ENCODE measurements around the gene RPL10. TPM values are rescaled to one million over a fixed set of nuclear protein-coding genes. Genes with fewer than 3 reads are reported as not detected.

The RPL10 gene
- total RNA-seq, 1 donor from 2014 or later: 5,113 TPM

GRCh38 chrX:154401918-154402621, 3.9 kb downstream of the RPL10 start:
- intact Hi-C loops (cut with micrococcal nuclease): loop anchor here (1.0 kb wide), 1 partner anchor 7 kb away; the partner anchor contains the start of gene DNASE1L1
- ChIA-PET CTCF (no interaction called here), POLR2A (interaction anchor here (0.5 to 1.5 kb wide), 2 partner anchors 22 to 88 kb away, joined by 5 to 6 read pairs; partner anchors contain the start of gene SLC10A3)
- Mint-ChIP-seq H3K4me3 (no peak overlapping the region), H3K9me3 (no peaks in the 10 kb centered on the region), H3K27ac (peak overlapping the region; percentile 46), H3K27me3 (no peaks in the 10 kb centered on the region), H3K36me3 (ENCODE audit: low read depth) (peaks cover 44% of the 10 kb centered on the region), H3K4me1 (peaks cover 23% of the 10 kb centered on the region)
- TF ChIP-seq, protein P1, sequence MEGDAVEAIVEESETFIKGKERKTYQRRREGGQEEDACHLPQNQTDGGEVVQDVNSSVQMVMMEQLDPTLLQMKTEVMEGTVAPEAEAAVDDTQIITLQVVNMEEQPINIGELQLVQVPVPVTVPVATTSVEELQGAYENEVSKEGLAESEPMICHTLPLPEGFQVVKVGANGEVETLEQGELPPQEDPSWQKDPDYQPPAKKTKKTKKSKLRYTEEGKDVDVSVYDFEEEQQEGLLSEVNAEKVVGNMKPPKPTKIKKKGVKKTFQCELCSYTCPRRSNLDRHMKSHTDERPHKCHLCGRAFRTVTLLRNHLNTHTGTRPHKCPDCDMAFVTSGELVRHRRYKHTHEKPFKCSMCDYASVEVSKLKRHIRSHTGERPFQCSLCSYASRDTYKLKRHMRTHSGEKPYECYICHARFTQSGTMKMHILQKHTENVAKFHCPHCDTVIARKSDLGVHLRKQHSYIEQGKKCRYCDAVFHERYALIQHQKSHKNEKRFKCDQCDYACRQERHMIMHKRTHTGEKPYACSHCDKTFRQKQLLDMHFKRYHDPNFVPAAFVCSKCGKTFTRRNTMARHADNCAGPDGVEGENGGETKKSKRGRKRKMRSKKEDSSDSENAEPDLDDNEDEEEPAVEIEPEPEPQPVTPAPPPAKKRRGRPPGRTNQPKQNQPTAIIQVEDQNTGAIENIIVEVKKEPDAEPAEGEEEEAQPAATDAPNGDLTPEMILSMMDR (IDR thresholded peaks at IDR 0.05): no peak
- ATAC-seq (ENCODE audit: low read depth) (no peak), DNase-seq (no peak)

GRCh38 chrX:154402622-154403127, 4.5 kb downstream of the RPL10 start:
- TF ChIP-seq, protein P1 (IDR thresholded peaks at IDR 0.05): no peak
- no peaks in the 10 kb centered on the region for H3K27me3 Mint-ChIP-seq
- ChIA-PET POLR2A (interaction anchor here (1.5 kb wide), 1 partner anchor 87 kb away, joined by 5 read pairs; the partner anchor contains the start of gene SLC10A3), CTCF (no interaction called here)
- DNase-seq: no peak
- no peak for ATAC-seq (ENCODE audit: low read depth)
- no peak overlapping the region for H3K4me3 Mint-ChIP-seq
- no peaks in the 10 kb centered on the region for H3K9me3 Mint-ChIP-seq
- H3K36me3 Mint-ChIP-seq (ENCODE audit: low read depth): peaks cover 44% of the 10 kb centered on the region
- intact Hi-C loops (cut with micrococcal nuclease): no loop called here
- no peak overlapping the region for H3K27ac Mint-ChIP-seq
- peaks cover 22% of the 10 kb centered on the region for H3K4me1 Mint-ChIP-seq

DNA sequence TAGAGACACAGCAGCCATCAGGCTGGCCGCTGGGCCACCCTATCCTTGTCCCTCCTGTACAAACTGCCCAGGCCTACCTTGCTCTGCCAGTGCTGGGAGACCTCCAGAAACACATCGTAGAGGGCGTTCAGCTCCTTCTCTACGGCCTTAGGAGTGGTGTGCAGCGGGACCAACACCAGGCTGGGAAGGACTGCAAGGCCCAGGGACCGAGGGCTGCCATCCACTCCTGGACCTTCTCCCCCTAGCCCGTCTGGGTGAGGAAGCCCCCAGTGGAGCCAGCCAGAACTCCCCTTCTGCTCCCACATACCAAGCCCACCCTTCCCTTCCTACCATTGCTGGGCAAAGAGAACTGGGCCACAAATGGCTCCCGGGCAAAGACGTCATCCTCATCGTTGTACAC, 5.0 kb downstream of the RPL10 start:
- TF ChIP-seq, protein P1 (IDR thresholded peaks at IDR 0.05): no peak
- Mint-ChIP-seq H3K4me3 (no peak overlapping the region), H3K27me3 (no peaks in the 10 kb centered on the region), H3K27ac (no peak overlapping the region), H3K36me3 (ENCODE audit: low read depth) (peaks cover 40% of the 10 kb centered on the region), H3K9me3 (no peaks in the 10 kb centered on the region), H3K4me1 (peaks cover 19% of the 10 kb centered on the region)
- DNase-seq (no peak), ATAC-seq (ENCODE audit: low read depth) (no peak)
- intact Hi-C loops (cut with micrococcal nuclease): no loop called here
- CTCF ChIA-PET: no interaction called here
- POLR2A ChIA-PET: no interaction called here

DNA sequence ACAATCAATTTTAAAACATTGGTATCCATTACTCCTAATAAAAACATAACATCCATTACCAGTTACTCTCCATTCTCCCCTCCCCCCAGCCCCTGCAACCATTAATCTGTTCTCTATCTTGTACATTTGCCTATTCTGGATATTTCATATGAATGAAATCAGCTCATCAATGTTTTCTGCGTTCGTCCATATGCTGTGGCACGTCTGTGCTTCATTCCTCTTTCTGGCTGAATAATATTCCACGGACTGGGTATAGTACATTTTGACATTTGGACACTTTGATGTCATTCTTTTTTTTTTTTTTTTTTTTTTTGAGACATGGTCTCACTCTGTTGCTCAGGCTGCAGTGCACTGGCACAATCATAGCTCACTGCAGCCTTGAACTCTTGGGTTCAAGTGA, 5.7 kb downstream of the RPL10 start:
- H3K36me3 Mint-ChIP-seq (ENCODE audit: low read depth): peaks cover 34% of the 10 kb centered on the region
- peaks cover 23% of the 10 kb centered on the region for H3K4me1 Mint-ChIP-seq
- CTCF ChIA-PET: no interaction called here
- no peak overlapping the region for H3K4me3 Mint-ChIP-seq
- intact Hi-C loops (cut with micrococcal nuclease): no loop called here
- POLR2A ChIA-PET: interaction anchor here (0.9 kb wide), 1 partner anchor 54 kb away, joined by 3 read pairs; the partner anchor contains the start of gene PLXNA3
- H3K27ac Mint-ChIP-seq: no peak overlapping the region
- no peaks in the 10 kb centered on the region for H3K27me3 Mint-ChIP-seq
- DNase-seq: no peak
- ATAC-seq (ENCODE audit: low read depth): no peak
- TF ChIP-seq, protein P1 (IDR thresholded peaks at IDR 0.05): no peak
- H3K9me3 Mint-ChIP-seq: no peaks in the 10 kb centered on the region

- Mint-ChIP-seq H3K4me3 (no peak overlapping the region), H3K9me3 (no peaks in the 10 kb centered on the region), H3K27me3 (no peaks in the 10 kb centered on the region), H3K27ac (no peak overlapping the region), H3K36me3 (ENCODE audit: low read depth) (peaks cover 26% of the 10 kb centered on the region), H3K4me1 (peaks cover 24% of the 10 kb centered on the region)
- TF ChIP-seq, protein P1 (IDR thresholded peaks at IDR 0.05): no peak
- DNase-seq: no peak
- intact Hi-C loops (cut with micrococcal nuclease): no loop called here
- ChIA-PET POLR2A (interaction anchor here (0.9 kb wide), 1 partner anchor 53 kb away, joined by 3 read pairs; the partner anchor contains the start of gene PLXNA3), CTCF (no interaction called here)
- ATAC-seq (ENCODE audit: low read depth): no peak
Measured at GRCh38 chrX:154404625-154405192, 6.5 kb downstream of the RPL10 start.
